ENCODE data around the gene PSMD1.
"Not testable (repeated sequence)": the region's sequence is repeated elsewhere in the genome, so short reads cannot be mapped to it uniquely, and the experiment has no call there.

The PSMD1 gene

DNA sequence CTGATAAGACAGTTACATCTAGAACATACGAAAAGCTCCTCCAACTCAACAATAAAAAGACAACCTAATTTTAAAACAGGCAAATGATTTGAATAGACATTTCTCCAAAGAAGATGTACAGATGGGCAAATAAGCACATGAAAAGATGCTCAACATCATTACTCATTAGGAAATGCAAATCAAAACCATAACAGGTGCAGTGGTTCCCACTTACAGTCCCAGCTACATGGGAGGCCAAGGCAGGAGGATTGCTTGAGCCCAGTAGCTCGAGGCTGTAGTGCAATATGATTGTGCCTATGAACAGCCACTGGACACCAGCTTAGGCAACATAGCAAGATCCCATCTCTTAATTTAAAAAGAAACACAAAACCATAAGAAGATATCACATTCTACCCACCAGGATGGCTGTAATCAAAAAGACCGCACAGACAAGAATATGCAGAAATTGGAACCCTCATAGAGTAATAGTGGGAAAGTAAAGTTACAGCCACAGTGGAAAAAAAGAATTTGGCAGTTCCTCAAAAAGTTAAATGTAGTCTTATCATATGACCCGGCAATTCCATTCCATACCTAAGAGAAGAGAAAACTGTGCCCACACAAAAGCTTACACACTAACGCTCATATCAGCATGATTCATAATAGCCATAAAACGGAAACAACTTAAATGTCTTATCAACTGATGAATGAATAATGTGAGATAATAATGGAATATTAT is 111.2 kb downstream of the PSMD1 start:
- no peak overlapping the region for H3K4me3 ChIP-seq (ENCODE audit: low read length)
- H3K27me3 ChIP-seq (ENCODE audit: insufficient read depth, low read length) = no peaks in the 10 kb centered on the region
- H3K4me1 ChIP-seq (ENCODE audit: insufficient read depth, low read length) = peaks cover 13% of the 10 kb centered on the region
- no peak overlapping the region for H3K9ac ChIP-seq (ENCODE audit: low read depth, low read length)
- H3K36me3 ChIP-seq (ENCODE audit: insufficient read depth, low read depth, low read length) = peaks cover 92% of the 10 kb centered on the region
- no peak overlapping the region for H3K27ac ChIP-seq (ENCODE audit: low read length)
- H3K9me3 ChIP-seq (ENCODE audit: insufficient read depth, low read depth, low read length) = no peaks in the 10 kb centered on the region

DNA sequence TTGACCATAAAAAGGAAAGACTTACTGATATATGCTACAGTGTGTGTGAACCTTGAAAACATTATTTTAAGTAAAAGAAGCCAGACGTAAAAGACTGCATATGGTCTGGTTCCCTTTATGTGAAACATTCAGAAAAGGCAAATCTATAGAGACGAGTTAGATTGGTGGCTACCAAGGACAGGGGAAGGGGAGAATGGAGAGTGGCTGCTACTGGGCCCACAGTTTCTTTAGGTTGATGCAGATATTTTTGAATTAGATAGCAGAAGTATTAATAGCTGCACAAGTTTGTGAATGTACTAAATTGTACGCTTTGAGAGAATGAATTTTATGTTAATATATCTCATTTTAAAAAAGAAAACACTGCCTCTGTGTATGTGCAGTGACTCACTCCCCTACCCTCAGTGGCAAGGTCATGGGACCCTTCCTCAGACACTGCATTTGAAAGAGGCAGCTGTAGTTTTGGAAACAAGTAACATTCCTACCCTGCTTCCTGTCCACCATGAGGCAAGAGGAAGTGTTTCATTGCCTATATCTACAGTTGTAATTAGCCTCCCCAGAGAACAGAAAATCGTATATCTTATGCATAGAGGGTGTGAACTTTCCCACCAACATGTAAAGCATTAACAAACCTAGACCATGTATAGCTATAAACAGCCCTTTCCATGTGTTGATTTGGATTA is 111.9 kb downstream of the PSMD1 start:
- Histone ChIP-seq H3K9me3 (ENCODE audit: insufficient read depth, low read depth, low read length) (no peaks in the 10 kb centered on the region), H3K27me3 (ENCODE audit: insufficient read depth, low read length) (no peaks in the 10 kb centered on the region), H3K36me3 (ENCODE audit: insufficient read depth, low read depth, low read length) (peaks cover 93% of the 10 kb centered on the region), H3K4me3 (ENCODE audit: low read length) (no peak overlapping the region), H3K9ac (ENCODE audit: low read depth, low read length) (no peak overlapping the region), H3K27ac (ENCODE audit: low read length) (no peak overlapping the region), H3K4me1 (ENCODE audit: insufficient read depth, low read length) (peaks cover 6% of the 10 kb centered on the region; the same call in 1 of the 2 replicates)

DNA sequence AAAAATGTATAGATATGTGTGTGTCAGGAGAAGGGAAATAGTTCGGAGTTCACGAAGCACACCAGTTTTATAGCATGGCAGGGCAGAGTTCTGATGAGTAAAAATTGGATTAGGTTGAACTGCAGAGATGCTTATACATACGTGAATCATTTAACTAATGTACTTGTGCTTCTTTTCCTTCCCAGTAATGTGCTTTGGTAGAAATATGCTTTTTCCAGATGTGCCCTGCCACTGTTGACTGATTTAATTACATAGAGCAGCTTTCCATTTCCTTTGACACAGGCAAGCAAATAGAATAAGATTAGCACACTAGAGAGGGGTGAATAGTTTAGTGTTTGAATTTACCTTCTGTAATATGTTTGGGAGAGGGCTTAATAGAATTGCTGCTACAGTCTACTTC is 112.8 kb downstream of the PSMD1 start:
- no peak overlapping the region for H3K27ac ChIP-seq (ENCODE audit: low read length)
- H3K4me3 ChIP-seq (ENCODE audit: low read length) = no peak overlapping the region
- no peaks in the 10 kb centered on the region for H3K27me3 ChIP-seq (ENCODE audit: insufficient read depth, low read length)
- no peaks in the 10 kb centered on the region for H3K9me3 ChIP-seq (ENCODE audit: insufficient read depth, low read depth, low read length)
- H3K36me3 ChIP-seq (ENCODE audit: insufficient read depth, low read depth, low read length) = peaks cover 93% of the 10 kb centered on the region
- no peaks in the 10 kb centered on the region for H3K4me1 ChIP-seq (ENCODE audit: insufficient read depth, low read length)
- no peak overlapping the region for H3K9ac ChIP-seq (ENCODE audit: low read depth, low read length)

DNA sequence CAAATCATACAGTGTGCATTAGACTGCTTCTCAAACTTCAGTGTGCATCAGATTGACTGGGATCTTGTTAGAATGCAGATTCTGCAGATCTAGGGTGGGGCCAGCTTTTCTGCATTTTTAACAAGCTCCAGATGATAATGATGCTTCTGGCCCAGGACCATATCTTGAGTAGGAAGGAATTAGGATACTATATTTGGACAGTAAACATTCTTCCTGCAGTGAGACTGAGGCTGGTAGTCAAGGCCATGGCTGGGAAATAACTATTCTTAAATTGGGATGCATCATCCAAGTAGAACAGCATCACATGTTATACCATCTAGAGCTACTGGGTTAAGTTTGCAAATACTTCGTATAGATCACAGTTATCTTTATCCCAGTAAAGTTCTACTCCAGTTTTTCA is 113.4 kb downstream of the PSMD1 start:
- Histone ChIP-seq H3K36me3 (ENCODE audit: insufficient read depth, low read depth, low read length) (peaks cover 92% of the 10 kb centered on the region), H3K4me1 (ENCODE audit: insufficient read depth, low read length) (no peaks in the 10 kb centered on the region), H3K9me3 (ENCODE audit: insufficient read depth, low read depth, low read length) (no peaks in the 10 kb centered on the region), H3K9ac (ENCODE audit: low read depth, low read length) (no peak overlapping the region), H3K27ac (ENCODE audit: low read length) (no peak overlapping the region), H3K27me3 (ENCODE audit: insufficient read depth, low read length) (no peaks in the 10 kb centered on the region), H3K4me3 (ENCODE audit: low read length) (no peak overlapping the region)

DNA sequence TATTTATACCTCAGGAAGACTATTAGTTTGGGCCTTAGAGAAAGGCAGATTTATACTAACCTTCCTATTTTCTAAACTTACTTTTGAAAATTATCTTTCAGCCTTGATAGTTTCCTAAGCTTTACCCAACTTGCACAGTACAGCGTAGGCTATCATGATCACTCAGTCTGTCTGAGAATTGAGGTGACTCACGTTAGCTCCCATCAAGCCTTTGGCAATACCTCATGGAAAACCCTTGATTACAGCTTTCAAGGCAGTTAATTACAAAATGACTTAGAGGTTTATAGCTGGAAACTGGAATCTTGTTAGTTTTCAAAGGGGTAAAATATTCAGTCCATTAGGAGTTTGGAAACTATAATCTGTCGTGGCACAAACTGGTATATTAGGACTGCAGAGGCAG is 115.4 kb downstream of the PSMD1 start:
- H3K27me3 ChIP-seq (ENCODE audit: insufficient read depth, low read length) = no peaks in the 10 kb centered on the region
- peaks cover 76% of the 10 kb centered on the region for H3K36me3 ChIP-seq (ENCODE audit: insufficient read depth, low read depth, low read length)
- no peak overlapping the region for H3K9ac ChIP-seq (ENCODE audit: low read depth, low read length)
- H3K27ac ChIP-seq (ENCODE audit: low read length) = no peak overlapping the region
- no peaks in the 10 kb centered on the region for H3K4me1 ChIP-seq (ENCODE audit: insufficient read depth, low read length)
- no peaks in the 10 kb centered on the region for H3K9me3 ChIP-seq (ENCODE audit: insufficient read depth, low read depth, low read length)
- H3K4me3 ChIP-seq (ENCODE audit: low read length) = no peak overlapping the region

DNA sequence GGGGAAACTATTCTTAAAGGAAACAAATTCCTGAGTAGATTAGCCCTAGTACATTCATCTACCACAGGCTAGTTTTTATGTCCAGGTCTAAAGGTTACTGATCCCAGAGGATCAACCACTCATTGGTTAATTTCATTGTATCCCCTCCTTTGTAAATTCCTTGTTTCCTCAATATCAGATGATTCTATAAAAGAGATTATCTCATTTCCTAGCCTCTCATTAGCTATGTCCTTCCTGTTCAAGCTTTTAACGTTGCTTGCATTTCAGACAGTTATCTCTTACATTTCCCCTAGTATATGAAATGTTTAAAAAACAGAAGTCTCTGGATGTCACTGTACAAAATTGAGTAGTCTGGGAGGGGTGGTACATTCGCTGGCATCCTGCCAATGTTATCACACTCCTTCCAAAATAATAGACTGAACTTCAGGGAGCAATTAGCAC is 117.6 kb downstream of the PSMD1 start:
- Histone ChIP-seq H3K4me1 (ENCODE audit: insufficient read depth, low read length) (no peaks in the 10 kb centered on the region), H3K9ac (ENCODE audit: low read depth, low read length) (no peak overlapping the region), H3K27me3 (ENCODE audit: insufficient read depth, low read length) (no peaks in the 10 kb centered on the region), H3K9me3 (ENCODE audit: insufficient read depth, low read depth, low read length) (no peaks in the 10 kb centered on the region), H3K36me3 (ENCODE audit: insufficient read depth, low read depth, low read length) (peaks cover 54% of the 10 kb centered on the region), H3K4me3 (ENCODE audit: low read length) (no peak overlapping the region), H3K27ac (ENCODE audit: low read length) (no peak overlapping the region)

DNA sequence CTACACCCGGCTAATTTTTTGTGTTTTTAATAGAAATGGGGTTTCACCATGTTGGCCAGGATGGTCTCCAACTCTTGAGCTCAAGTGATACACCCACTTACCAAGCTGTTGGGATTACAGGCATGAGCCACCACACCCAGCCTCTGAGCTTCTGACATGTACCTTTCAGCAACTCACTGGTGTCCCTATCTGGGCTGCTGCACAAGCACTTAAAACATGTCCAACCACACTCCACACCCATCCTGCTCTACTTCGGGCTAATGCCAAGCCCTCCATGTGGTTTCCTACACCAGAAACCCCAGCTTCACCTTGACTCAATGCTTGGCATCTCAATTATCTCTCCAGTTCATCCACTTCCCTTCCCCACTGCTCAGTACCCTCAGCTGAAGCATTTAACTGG is 119.4 kb downstream of the PSMD1 start:
- Histone ChIP-seq H3K27me3 (ENCODE audit: insufficient read depth, low read length) (no peaks in the 10 kb centered on the region), H3K4me1 (ENCODE audit: insufficient read depth, low read length) (peaks cover 9% of the 10 kb centered on the region), H3K27ac (ENCODE audit: low read length) (no peak overlapping the region), H3K9ac (ENCODE audit: low read depth, low read length) (no peak overlapping the region), H3K4me3 (ENCODE audit: low read length) (no peak overlapping the region), H3K9me3 (ENCODE audit: insufficient read depth, low read depth, low read length) (no peaks in the 10 kb centered on the region), H3K36me3 (ENCODE audit: insufficient read depth, low read depth, low read length) (peaks cover 38% of the 10 kb centered on the region)

DNA sequence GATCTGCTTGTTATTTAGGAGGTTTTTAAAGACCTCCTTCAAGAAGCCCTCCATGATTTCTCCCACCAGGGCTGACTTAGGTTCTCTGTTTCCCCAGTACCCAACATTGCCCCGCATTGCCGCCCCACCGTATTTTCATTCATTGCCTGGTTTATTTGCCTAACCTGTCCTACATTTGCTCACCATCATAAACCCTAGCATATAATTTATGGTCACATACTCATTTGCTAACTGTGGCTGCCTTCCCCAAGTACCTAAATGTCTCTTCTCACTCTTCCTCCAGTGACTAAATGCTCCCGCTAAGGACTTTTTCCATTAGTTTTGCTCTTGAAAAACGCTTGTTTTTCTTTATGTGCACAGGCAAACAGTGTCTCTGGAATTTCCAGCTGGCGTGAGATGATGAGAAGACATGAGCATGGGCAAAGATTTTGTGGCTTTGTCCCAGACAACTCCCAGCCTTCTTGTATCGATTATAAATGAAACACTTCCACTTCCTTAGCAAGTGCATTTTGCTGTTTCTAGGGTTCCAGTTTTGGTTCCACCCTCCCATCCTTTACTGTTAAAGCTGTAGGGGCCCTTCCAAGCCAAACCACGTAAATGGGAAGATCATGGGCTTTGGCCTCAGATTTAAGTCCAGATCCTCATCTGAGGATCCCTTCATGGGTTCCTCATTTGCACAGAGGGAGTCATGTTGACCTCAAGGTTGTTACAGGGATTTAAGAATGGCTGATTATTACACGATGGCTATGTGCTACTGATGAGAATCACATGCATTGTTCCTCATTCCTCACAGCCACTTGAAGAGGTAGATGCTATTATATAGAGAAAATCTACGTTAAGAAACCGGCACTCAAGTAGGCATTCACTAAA is 120.7 kb downstream of the PSMD1 start:
- Histone ChIP-seq H3K9me3 (ENCODE audit: insufficient read depth, low read depth, low read length) (no peaks in the 10 kb centered on the region), H3K27ac (ENCODE audit: low read length) (no peak overlapping the region), H3K4me3 (ENCODE audit: low read length) (no peak overlapping the region)

DNA sequence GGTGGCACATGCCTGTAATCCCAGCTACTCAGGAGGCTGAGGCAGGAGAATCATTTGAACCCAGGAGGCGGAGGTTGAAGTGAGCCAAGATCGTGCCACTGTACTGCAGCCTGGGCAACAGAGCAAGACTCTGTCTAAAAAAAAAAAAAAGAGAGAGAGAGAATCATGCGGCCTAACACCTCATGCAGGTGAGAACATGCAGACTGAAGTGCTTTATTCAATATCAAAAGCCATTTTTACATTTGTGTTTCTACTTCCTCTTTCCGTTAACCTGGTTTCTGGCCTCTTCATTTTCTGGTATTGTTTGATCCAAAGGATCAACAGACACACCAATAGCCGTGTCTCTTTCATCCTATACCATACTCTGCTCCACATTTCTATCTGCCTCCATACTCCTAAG is 122.1 kb downstream of the PSMD1 start:
- H3K27ac ChIP-seq (ENCODE audit: low read length); H3K4me1 ChIP-seq (ENCODE audit: insufficient read depth, low read length); H3K9ac ChIP-seq (ENCODE audit: low read depth, low read length); H3K9me3 ChIP-seq (ENCODE audit: insufficient read depth, low read depth, low read length); H3K4me3 ChIP-seq (ENCODE audit: low read length); H3K27me3 ChIP-seq (ENCODE audit: insufficient read depth, low read length): not testable (repeated sequence)
- peaks cover 14% of the 10 kb centered on the region for H3K36me3 ChIP-seq (ENCODE audit: insufficient read depth, low read depth, low read length)

More for the DNA sequence above, 120.7 kb downstream of the PSMD1 start:
- peaks cover 25% of the 10 kb centered on the region for H3K36me3 ChIP-seq (ENCODE audit: insufficient read depth, low read depth, low read length)
- peaks cover 9% of the 10 kb centered on the region for H3K4me1 ChIP-seq (ENCODE audit: insufficient read depth, low read length)
- no peaks in the 10 kb centered on the region for H3K27me3 ChIP-seq (ENCODE audit: insufficient read depth, low read length)
- no peak overlapping the region for H3K9ac ChIP-seq (ENCODE audit: low read depth, low read length)

DNA sequence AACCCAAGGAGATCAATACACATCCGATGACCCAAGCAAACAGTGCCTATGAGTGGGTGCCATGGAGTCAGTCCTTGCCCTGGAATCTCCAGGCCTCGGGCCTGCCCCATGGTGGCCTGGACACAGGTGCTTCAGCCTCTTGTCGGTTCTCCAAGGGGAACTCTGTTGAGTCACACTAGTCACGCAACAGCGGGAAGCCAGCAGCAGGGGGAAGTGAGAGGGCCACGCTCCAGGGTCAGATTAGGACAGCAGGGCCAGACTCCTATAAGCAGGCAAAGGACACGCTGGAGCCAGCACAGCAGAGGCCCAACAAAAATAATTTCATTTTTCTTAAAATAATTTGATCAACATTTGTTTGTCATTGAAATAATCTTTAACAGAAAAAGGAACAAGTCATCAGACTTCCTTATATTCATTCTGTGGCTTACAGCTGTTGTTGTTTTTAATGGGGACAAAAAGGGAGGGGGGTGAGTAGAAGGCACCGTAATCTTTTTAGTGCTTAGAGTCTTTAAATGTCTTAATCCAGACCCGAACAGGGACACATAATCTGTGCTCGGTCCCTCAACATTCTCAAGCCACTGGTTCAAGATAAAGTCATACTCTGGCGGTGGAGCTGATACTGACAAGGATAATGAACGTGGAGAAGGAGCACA is 125.3 kb downstream of the PSMD1 start:
- Histone ChIP-seq H3K4me1 (ENCODE audit: insufficient read depth, low read length) (peaks cover 9% of the 10 kb centered on the region), H3K9me3 (ENCODE audit: insufficient read depth, low read depth, low read length) (no peaks in the 10 kb centered on the region), H3K27ac (ENCODE audit: low read length) (no peak overlapping the region), H3K9ac (ENCODE audit: low read depth, low read length) (no peak overlapping the region), H3K4me3 (ENCODE audit: low read length) (no peak overlapping the region), H3K27me3 (ENCODE audit: insufficient read depth, low read length) (no peaks in the 10 kb centered on the region), H3K36me3 (ENCODE audit: insufficient read depth, low read depth, low read length) (no peaks in the 10 kb centered on the region)

DNA sequence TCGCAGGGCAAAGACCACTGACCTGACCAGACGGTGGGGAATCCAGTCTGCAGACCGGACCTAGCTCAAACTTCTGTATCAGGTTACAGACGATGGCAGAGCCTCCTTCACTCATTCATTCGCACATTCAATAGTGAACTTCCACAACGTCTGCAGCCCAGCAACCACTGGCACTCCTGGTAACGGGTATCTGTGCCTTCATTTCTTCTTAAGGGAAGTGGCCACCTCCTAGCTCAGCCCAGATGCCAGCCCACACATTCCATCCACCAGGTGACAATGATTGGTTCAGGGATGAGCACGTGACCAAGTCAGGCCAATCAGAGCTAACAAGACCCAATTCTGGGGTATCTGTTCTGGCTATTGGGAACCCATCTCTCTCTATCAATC is 125.8 kb downstream of the PSMD1 start:
- Histone ChIP-seq H3K4me1 (ENCODE audit: insufficient read depth, low read length) (peaks cover 9% of the 10 kb centered on the region), H3K4me3 (ENCODE audit: low read length) (no peak overlapping the region), H3K9me3 (ENCODE audit: insufficient read depth, low read depth, low read length) (no peaks in the 10 kb centered on the region), H3K9ac (ENCODE audit: low read depth, low read length) (no peak overlapping the region), H3K27ac (ENCODE audit: low read length) (no peak overlapping the region), H3K36me3 (ENCODE audit: insufficient read depth, low read depth, low read length) (no peaks in the 10 kb centered on the region), H3K27me3 (ENCODE audit: insufficient read depth, low read length) (no peaks in the 10 kb centered on the region)
